WTC11 (cell line): ENCODE data around the gene ELFN1. TPM values are rescaled to one million over a fixed set of nuclear protein-coding genes. Genes with fewer than 3 reads are reported as not detected.

ENCODE experiments used
- ATAC-seq: fragments of 200-7000 bp; cut with Tn5 transposase; 2 replicates; pipeline ENCODE4 v1.10.0; 2021; ENCODE audit warnings: mild to moderate bottlenecking, moderate library complexity
- CTCF ChIA-PET: fragments of 300-600 bp; sonication (Branson Sonifier 250); formaldehyde crosslinking; loops from one replicate; lab custom pipeline; 2021; ENCODE audit warnings: antibody characterized with exemption; lab: Charles Lee
- POLR2A ChIA-PET: fragments of 350-600 bp; sonication (Branson Sonifier 250); formaldehyde crosslinking; loops from one replicate; lab custom pipeline; 2021; ENCODE audit warnings: antibody characterized with exemption; lab: Charles Lee
- DNase-seq: peaks from one replicate; pipeline ENCODE4 v3.0.0; 2021; ENCODE audit warnings: low spot score
- H3K27ac Mint-ChIP-seq: 2 replicates; pipeline ENCODE4 v1.8.0; 2021; ENCODE audit warnings: mixed read lengths
- H3K27me3 Mint-ChIP-seq: 2 replicates; pipeline ENCODE4 v1.8.0; 2021; ENCODE audit warnings: low read depth, mild to moderate bottlenecking, moderate library complexity, mixed read lengths
- H3K36me3 Mint-ChIP-seq: 2 replicates; pipeline ENCODE4 v1.8.0; 2021; ENCODE audit warnings: mixed read lengths
- H3K4me1 Mint-ChIP-seq: 2 replicates; pipeline ENCODE4 v1.8.0; 2022; ENCODE audit warnings: mixed read lengths
- H3K4me3 Mint-ChIP-seq: 2 replicates; pipeline ENCODE4 v1.8.0; 2021; ENCODE audit warnings: mild to moderate bottlenecking, moderate library complexity, mixed read lengths
- H3K9me3 Mint-ChIP-seq: 2 replicates; pipeline ENCODE4 v1.8.0; 2021; ENCODE audit warnings: mixed read lengths
- CDX4 ChIP-seq: fragments of 250-450 bp; sonication (Bioruptor Pico); IDR thresholded peaks from 2 replicates; pipeline ENCODE4 v1.9.0; 2021; ENCODE audit warnings: moderate library complexity, mild to moderate bottlenecking, inconsistent platforms, borderline replicate concordance
- CREB1 ChIP-seq: sonication (generic); formaldehyde crosslinking; IDR thresholded peaks from 2 replicates; pipeline ENCODE4 v1.8.0; 2023; ENCODE audit warnings: mild to moderate bottlenecking, missing genetic modification reagents
- CTCF ChIP-seq: fragments of 200-600 bp; IDR thresholded peaks from 2 replicates; pipeline ENCODE4 v1.8.0; 2022; ENCODE audit warnings: antibody characterized with exemption
- ETV6 ChIP-seq: sonication (generic); formaldehyde crosslinking; IDR thresholded peaks from 2 replicates; pipeline ENCODE4 v1.8.1; 2022; ENCODE audit warnings: mild to moderate bottlenecking, missing genetic modification reagents
- GRHL2 ChIP-seq: fragments of 250-450 bp; sonication (Bioruptor Pico); IDR thresholded peaks from 2 replicates; pipeline ENCODE4 v1.8.0; 2022; ENCODE audit warnings: mild to moderate bottlenecking, moderate library complexity; ENCODE audit not compliant: insufficient replicate concordance, severe bottlenecking
- HMGA2 ChIP-seq: fragments of 250-450 bp; sonication (Bioruptor Pico); IDR thresholded peaks from 2 replicates; pipeline ENCODE4 v1.4.0; 2021; ENCODE audit warnings: mild to moderate bottlenecking, moderate library complexity
- IRF1 ChIP-seq: sonication (generic); formaldehyde crosslinking; IDR thresholded peaks from 2 replicates; pipeline ENCODE4 v1.8.0; 2023; ENCODE audit warnings: missing genetic modification reagents
- JUN ChIP-seq: sonication (generic); formaldehyde crosslinking; IDR thresholded peaks from 2 replicates; pipeline ENCODE4 v1.8.0; 2023; ENCODE audit warnings: mild to moderate bottlenecking, missing genetic modification reagents
- MAX ChIP-seq: sonication (generic); formaldehyde crosslinking; IDR thresholded peaks from 2 replicates; pipeline ENCODE4 v1.8.0; 2022; ENCODE audit warnings: mild to moderate bottlenecking, missing genetic modification reagents
- MYBL2 ChIP-seq: sonication (generic); formaldehyde crosslinking; IDR thresholded peaks from 2 replicates; pipeline ENCODE4 v1.8.1; 2023; ENCODE audit warnings: mild to moderate bottlenecking, moderate library complexity, missing genetic modification reagents
- TCF7 ChIP-seq: sonication (generic); formaldehyde crosslinking; IDR thresholded peaks from 2 replicates; pipeline ENCODE4 v1.8.0; 2022; ENCODE audit warnings: mild to moderate bottlenecking, low read depth, missing genetic modification reagents, moderate library complexity
- TP53 ChIP-seq: sonication (generic); formaldehyde crosslinking; IDR thresholded peaks from 2 replicates; pipeline ENCODE4 v1.8.1; 2023; ENCODE audit warnings: mild to moderate bottlenecking, missing genetic modification reagents
- USF1 ChIP-seq: sonication (generic); formaldehyde crosslinking; IDR thresholded peaks from 2 replicates; pipeline ENCODE4 v1.8.0; 2022; ENCODE audit warnings: mild to moderate bottlenecking, missing genetic modification reagents
- USF2 ChIP-seq: sonication (generic); formaldehyde crosslinking; IDR thresholded peaks from 2 replicates; pipeline ENCODE4 v1.8.1; 2023; ENCODE audit warnings: mild to moderate bottlenecking, missing genetic modification reagents, moderate library complexity
- ZNF121 ChIP-seq: sonication (generic); formaldehyde crosslinking; IDR thresholded peaks from 2 replicates; pipeline ENCODE4 v1.8.0; 2023; ENCODE audit warnings: missing genetic modification reagents
- ZNF281 ChIP-seq: sonication (generic); formaldehyde crosslinking; IDR thresholded peaks from 2 replicates; pipeline ENCODE4 v1.8.0; 2023; ENCODE audit warnings: mild to moderate bottlenecking, missing genetic modification reagents
- ZNF317 ChIP-seq: sonication (generic); formaldehyde crosslinking; IDR thresholded peaks from 2 replicates; pipeline ENCODE4 v1.8.1; 2023; ENCODE audit warnings: low read depth, mild to moderate bottlenecking, moderate library complexity, missing genetic modification reagents, borderline replicate concordance
- ZNF532 ChIP-seq: fragments of 250-450 bp; sonication (Bioruptor Pico); IDR thresholded peaks from 2 replicates; pipeline ENCODE4 v1.9.0; 2021; ENCODE audit warnings: mild to moderate bottlenecking, borderline replicate concordance
- total RNA-seq: library from RNA; stranded (reverse); gene quantifications from 3 replicates; pipeline ENCODE4 v1.2.3, GENCODE V29; 2021

Gene ELFN1
- total RNA-seq, 1 experiment from 2014 or later, result 4.6 TPM

- ATAC-seq, result no peak
- Mint-ChIP-seq H3K9me3 (no peaks in the 10 kb centered on the region), H3K4me1 (no peaks in the 10 kb centered on the region), H3K4me3 (no peak overlapping the region), H3K27me3 (no peaks in the 10 kb centered on the region; the same call in 1 of the 2 replicates), H3K36me3 (no peaks in the 10 kb centered on the region), H3K27ac (no peak overlapping the region)
- no peak for TF ChIP-seq TCF7 (CRISPR knock-in tag)
- TF ChIP-seq USF2 (CRISPR knock-in tag), result no peak
- no peak for TF ChIP-seq ZNF281 (CRISPR knock-in tag)
- TF ChIP-seq JUN (CRISPR knock-in tag), result no peak
- TF ChIP-seq ZNF317 (CRISPR knock-in tag), result no peak
- no peak for TF ChIP-seq MAX
- no peak for TF ChIP-seq ZNF532 (CRISPR knock-in tag)
- no peak for TF ChIP-seq TP53 (CRISPR knock-in tag)
- POLR2A ChIA-PET, result interaction anchor here (0.7 kb wide), 1 partner anchor 9 kb away, joined by 3 read pairs; no protein-coding TSS in a partner anchor
- no peak for DNase-seq
- CTCF ChIA-PET, result interaction anchor here (0.7 kb wide), 2 partner anchors 19 to 49 kb away, joined by 3 to 4 read pairs; no protein-coding TSS in a partner anchor
Observed at GRCh38 chr7:1645476-1645875, 24.6 kb upstream of the ELFN1 start.

GRCh38 chr7:1646391-1646790 lies 23.7 kb upstream of the ELFN1 start:
- TF ChIP-seq ZNF121 (CRISPR knock-in tag) (no peak), HMGA2 (CRISPR knock-in tag) (no peak), CTCF (no peak), IRF1 (CRISPR knock-in tag) (no peak), CREB1 (CRISPR knock-in tag) (no peak), USF1 (CRISPR knock-in tag) (no peak), ETV6 (CRISPR knock-in tag) (no peak), MYBL2 (CRISPR knock-in tag) (no peak), TP53 (CRISPR knock-in tag) (no peak), GRHL2 (CRISPR knock-in tag) (no peak), CDX4 (CRISPR knock-in tag) (no peak)
- no peak overlapping the region for H3K27ac Mint-ChIP-seq
- ATAC-seq (no peak), DNase-seq (no peak)
- no peaks in the 10 kb centered on the region for H3K9me3 Mint-ChIP-seq
- H3K27me3 Mint-ChIP-seq, result no peaks in the 10 kb centered on the region; the same call in 1 of the 2 replicates
- ChIA-PET POLR2A (no interaction called here), CTCF (interaction anchor here (0.7 kb wide), 1 partner anchor 48 kb away, joined by 3 read pairs; no protein-coding TSS in a partner anchor)
- no peak overlapping the region for H3K4me3 Mint-ChIP-seq
- H3K4me1 Mint-ChIP-seq, result no peaks in the 10 kb centered on the region
- H3K36me3 Mint-ChIP-seq, result no peaks in the 10 kb centered on the region
